Activated CD8-positive, alpha-beta memory T cell treated with anti-CD3 and anti-CD28 coated beads, Interleukin-2, amount 50 U/mL, for 4 hours (primary cell): Measurements from ENCODE around the gene TSPAN14.

Source experiments
- DNase-seq: peaks from one replicate; pipeline ENCODE4 v3.0.0-alpha.2; 2020

TSPAN14 gene

DNA sequence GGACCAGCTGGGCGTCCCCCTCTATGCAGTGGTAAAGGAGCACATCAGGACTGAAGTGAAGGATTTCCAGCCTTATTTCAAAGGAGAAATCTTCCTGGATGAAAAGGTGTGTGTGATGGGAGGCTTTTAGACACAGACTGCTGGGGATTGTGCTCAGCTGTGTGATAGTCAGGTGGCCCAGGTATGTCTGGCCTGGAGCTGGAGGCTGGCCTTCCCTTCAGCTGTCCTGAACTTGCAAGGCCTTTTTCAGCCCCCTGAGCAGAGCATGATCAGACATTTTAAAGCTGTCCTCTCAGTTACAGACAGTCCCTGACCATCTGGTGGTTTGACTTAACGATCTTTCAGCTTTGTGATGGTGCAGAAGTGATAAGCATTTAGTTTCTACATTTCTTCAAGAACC, 28.2 kb upstream of the TSPAN14 start:
- no peak for DNase-seq

DNA sequence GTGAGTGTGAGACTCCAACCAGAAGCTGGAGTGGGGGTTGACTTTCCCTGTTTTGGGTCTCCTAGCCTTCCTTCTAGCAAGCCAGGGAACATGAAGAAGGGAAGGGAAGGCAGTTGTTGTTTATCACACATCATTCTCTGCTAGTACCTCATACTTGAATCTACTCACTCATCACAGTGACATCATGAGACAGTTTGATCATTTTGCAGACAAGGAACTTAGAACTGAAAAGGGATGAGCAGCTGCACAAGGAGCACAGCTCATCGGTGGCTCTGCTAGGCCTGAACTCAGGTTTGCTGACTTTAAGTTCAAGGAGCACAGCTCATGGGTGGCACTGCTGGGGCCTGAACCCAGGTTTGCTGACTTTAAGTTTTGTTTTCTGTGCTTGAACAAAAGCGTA, 26.6 kb upstream of the TSPAN14 start:
- no peak for DNase-seq

DNA sequence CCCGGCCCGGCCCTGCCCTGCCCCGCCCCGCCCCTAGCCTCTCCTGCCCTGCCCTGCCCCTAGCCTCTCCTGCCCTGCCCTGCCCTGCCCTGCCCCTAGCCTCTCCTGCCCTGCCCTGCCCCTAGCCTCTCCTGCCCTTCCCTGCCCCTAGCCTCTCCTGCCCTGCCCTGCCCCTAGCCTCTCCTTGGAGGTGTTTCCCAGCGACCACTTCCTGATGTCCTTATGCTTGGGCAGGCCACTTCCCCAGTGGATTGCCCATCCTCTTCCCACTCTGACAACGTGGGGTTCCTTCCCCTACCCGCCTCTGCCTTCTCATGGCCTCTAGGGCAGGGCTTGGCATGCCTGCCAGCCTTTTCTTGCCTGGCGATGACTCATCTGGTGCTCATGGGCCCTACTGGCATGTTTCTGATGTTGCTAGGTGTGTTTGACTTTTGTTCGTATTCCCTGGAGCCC, 24.6 kb upstream of the TSPAN14 start:
- no peak for DNase-seq

- DNase-seq: no peak
These were observed 21.0 kb upstream of the TSPAN14 start for GRCh38 chr10:80433134-80433533.

DNA sequence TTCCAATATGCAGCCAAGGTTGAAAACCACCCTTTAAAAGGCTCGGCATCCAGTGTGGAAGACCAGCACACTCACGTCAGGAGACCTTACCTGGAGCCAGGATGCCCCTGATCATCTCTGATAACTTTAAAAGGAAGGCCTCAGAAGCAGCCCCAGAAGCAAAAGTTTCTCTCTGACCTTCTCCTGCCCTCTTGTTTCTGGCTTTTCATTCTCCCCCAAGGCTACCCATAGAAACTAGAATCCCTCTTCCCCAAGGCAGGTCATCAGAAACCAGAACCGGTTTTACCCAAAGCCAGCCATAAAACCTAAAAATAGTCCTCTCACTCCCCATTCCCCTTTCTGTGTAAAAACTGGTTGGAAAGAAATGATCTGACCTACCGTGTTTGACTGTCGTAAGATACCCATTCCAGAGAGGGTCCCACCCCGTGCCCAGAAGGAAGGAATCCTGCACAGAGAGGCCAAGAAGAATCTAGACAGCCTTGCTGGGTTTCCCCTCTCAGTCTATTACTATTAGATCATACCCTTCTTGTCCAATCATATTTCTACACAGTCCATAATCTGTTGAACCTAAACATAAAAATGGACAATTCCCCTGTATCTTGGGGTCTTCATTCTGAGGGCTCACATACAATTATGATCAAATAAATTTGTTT, 17.5 kb upstream of the TSPAN14 start:
- DNase-seq: no peak

GRCh38 chr10:80437227-80437626, 16.9 kb upstream of the TSPAN14 start:
- no peak for DNase-seq

DNA sequence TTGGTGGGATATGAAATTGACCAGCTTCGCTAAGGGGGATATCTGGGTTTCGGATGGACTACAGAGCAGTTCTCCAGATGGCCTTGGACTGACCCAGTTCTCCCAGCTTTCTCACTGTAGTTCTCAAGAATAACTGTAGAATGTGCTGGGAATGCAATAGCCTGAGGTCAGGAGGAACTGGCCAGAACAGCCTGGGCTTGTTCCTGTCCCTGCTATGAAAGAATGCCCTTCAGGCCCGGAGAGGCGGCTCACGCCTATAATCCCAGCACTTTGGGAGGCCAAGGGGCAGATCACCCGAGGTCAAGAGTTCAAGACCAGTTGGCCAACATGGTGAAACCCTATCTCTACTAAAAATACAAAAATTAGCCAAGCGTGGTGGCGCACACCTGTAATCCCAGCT, 12.3 kb upstream of the TSPAN14 start:
- DNase-seq: no peak

GRCh38 chr10:80442879-80443278, 11.2 kb upstream of the TSPAN14 start:
- no peak for DNase-seq

DNA sequence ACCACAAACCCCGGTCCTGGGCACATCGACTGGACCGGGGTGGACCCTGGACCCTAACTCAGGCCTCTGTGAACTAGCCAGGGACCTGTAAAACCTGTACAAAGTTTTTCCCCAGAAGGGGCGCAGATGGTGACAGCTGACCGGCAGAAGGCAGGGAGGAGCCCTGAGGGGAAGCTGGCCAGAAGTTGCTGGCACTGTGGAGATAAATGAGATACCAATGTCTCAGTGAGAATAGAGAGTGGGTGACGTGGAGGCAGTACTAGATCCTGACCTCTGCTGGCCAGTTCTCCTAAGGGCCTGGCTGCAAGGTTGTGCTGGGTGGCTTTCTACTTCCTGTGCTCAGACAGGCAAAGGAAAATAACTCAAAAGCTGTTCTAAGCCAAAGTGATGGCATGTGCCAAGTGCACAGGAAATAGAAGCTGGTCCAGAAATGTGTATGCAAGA, 10.6 kb upstream of the TSPAN14 start:
- DNase-seq: no peak

DNA sequence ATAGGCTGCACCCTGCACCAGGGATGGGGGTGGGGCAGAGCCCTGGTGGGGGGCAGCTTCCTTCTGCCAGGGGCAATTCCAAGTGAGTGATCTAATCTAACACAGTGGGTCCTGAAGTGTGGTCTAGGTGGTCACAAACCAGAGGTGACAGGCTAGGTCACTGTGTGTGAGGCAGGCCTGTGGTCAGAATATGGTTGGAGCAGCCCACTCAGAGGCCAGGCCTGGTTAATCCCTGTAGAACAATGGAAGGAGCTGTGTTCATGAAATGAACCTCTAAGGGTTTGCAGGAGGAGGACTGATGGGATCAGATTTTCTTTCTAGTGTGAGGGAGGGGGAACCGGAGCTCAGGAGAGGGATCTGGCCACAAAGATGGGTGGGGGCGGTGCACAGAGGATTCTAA, 10.0 kb upstream of the TSPAN14 start:
- DNase-seq: no peak

GRCh38 chr10:80444646-80445319, 9.3 kb upstream of the TSPAN14 start:
- no peak for DNase-seq

- DNase-seq: no peak
These were observed 6.5 kb upstream of the TSPAN14 start for GRCh38 chr10:80447436-80448190.

DNA sequence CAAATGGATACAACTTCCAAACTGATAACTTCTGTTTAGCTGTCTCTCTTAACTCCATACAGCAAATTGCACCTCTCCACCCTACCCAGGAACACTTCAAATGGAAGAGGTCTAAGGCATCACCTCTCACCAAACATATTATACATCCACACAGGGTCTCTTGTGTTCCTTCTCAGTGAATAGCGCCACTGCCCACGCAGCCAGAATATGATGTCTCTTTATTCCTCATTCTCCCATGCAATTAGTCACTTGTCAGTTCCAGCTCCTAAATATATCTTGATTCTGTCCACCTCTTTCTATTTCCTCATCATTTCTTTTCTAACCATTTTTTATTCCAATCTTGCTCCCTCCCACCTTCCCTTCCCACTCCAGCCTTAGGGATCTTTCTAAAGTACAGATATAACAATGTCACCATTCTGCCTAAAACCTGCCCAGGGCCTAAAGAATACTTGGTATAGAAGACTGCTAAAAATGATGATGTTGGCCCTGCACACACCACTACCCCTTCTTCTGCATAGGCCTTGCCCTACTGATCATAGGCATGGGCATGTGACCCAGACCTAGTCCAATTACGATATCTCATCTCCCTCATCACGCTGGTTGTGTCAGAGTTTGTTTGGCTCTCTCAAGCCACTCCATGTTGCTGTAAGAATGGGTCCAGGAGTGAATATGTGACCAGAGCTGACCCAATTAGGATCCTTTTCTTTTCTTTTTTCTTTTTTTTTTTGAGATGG, 5.7 kb upstream of the TSPAN14 start:
- DNase-seq: no peak

GRCh38 chr10:80449520-80449919, 4.6 kb upstream of the TSPAN14 start:
- no peak for DNase-seq

DNA sequence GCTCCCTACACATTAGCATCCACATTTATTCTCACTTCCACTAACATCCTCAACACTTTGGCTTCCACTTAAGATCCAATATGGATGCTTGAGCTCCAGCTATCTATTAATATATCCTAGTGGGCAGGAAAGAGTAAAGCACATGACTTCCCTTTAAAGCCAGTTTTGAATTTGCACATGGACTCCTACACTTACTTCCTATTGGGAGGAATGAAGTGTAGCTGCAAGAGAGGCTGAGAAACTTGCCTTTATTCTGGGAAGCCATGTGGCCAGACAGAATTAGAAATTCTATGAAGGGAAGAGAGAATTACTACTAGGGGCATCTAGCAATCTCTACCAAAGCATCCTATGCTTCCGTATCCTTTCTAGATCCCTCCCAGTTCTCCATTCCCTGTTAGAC, 3.0 kb upstream of the TSPAN14 start:
- DNase-seq: no peak

DNA sequence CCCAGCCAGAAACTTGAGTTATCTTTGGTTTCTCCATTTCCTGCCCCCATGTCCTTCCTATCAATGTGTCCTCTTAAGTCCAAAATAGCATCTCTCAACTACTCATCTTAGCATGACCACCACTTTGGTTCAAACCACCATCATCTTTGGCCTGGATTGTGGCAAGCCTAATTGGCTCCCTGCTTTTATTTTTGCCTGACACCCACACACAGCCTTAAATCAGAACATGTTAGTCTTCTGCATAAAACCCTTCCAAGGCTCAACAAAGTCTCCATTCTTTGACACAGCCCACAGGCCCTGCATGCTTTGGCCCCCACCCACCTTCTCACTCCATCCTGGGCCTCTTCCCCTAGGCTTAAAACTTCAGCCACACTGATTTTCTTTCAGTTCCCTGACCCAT, 2.0 kb upstream of the TSPAN14 start:
- DNase-seq: no peak

- no peak for DNase-seq
These were observed 1.5 kb upstream of the TSPAN14 start for GRCh38 chr10:80452640-80453039.

DNA sequence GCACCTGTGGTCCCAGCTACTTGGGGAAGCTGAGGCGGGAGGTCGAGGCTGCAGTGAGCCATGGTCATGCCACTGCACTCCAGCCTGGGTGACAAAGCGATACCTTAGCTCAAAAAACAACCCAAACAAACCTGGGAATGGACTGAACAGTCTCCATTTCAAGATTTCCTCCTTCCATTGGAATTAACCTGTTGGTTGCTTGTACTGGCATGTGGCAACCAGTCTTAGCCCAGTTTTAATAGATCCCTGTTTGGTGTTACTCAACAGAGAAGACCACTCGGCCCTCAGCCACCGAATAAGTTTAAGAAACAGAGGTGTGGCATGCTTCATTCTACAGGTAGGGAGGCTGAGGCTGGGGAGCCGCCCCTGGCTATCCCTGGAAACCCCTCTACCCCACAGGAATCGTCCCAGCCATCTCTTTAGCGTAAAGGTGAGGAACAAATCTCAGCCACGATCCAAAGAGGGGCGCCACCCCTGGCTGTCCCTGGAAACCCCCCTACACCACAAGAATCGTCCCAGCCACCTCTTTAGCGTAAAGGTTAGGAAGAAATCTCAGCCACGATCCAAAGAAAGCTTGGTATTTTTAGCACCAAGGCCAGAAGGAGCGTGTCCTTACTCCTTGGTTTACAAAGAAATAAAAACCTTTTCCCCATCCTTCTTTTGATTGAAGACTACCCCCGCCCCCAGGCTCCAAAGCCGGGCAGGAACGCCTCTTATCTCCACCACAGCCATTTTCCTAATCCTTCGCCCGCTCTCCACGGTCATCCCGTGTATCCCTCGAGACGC, 861 bp upstream of the TSPAN14 start:
- no peak for DNase-seq

DNA sequence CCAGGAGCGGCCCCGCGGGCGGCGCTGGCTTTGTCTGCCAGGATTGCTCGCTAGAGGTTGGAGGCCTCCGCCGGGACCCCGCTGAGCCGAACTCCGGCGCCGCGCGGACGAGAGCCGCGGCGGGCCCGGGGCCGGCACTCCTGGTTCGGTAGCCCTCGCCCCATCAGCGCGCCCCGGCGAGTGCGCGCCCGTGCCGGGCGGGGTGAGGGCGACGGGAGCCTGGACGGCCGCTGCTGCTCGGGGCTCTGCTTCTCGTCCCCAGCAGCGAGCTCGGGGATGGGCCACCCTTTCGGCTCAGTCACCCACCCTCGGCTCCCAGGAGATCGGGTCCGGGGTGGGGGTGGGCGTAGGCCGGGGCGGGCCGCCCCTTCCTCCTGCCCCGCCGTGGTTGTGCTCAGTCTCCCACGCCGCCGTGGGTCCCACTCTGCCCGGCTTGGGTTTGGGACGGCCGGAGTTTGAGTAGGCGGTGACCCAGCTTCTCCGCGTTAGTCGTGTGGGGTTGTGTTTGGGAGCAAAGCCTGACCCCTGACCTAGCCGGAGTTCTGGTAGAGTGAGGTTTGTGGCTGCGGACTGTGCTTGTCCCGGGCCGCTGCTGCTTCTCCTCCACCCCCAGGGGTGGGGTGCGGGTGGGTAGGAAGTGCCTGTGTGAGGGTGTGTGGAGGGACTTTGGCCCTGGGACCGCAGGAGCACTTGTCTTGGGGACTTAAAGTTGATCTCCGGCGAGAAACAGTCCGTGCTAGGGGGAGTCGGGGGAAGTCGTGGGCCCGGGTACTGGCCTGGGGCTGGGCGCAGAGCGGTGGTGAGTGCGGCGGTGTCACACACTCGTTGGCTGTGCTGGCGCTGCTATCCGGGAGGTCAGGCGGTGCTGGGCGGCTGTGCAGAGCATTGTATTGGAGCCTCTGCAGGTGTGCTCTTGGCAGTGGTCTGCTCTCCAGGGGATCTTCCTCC, 677 bp downstream of the TSPAN14 start:
- DNase-seq: no peak

DNA sequence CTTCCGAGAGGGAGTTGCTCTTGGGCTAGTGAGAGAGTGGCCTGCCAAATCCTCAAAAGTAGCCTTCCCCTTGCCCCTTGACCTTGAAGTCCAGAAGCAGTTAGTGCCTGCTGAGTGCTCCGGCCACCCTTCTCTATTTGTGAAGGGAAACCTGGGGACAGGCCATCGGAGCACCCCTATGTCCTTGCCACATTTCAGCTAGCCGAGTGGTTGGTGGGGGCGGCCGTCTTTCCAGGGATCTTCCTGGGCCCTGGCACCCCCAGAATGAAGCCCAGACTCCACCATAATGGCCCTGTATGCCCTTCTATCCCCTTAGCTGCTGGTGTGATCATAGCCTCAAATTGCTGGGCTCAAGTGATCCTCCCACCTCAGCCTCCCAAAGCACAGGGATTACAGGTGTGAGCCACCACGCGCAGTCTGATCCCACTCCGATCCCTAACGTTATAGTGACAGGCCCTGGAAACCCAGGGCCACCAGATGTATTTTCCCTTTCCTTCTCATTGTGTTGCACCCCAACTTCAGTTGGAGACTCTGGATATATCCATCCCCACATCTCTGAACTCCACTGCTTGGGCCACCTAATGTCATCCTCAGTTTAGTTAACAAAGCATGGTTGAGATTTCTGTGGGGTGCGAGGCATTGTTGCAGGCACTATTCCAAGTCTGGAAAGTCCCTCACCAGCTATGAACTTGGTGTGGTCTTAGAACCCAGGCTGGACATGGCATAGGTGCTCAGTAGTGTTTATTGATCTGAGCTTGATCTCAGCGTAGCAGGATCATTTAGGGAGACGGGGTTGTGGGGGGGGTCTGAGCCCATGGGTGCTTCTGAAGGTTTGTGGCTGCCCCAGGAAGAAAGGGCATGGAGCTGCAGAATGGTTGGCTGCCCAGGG, 1.6 kb downstream of the TSPAN14 start:
- no peak for DNase-seq
